HEK293 (cell line): ENCODE measurements around the gene ZKSCAN5.
A peak's percentile ranks its signal among the peaks of the same experiment; 100 is the strongest.

Experiments used
- CTCF ChIA-PET: fragments of 350-600 bp; formaldehyde crosslinking; extraction: SDS; loops from one replicate; lab custom pipeline; 2021; ENCODE audit warnings: antibody characterized with exemption; lab: Yijun Ruan, JAX
- POLR2A ChIA-PET: fragments of 300-600 bp; formaldehyde crosslinking; extraction: SDS; loops from one replicate; lab custom pipeline; 2020; ENCODE audit warnings: antibody characterized with exemption, inconsistent platforms; lab: Yijun Ruan, JAX
- H3K27ac ChIP-seq: fragments of 200-500 bp; sonication (Bioruptor generic); 2 replicates; pipeline ENCODE4 v1.5.1; 2014; ENCODE audit warnings: low read depth, low read length, control low read depth, inconsistent platforms; ENCODE audit errors: extremely low read depth
- H3K36me3 ChIP-seq, 2 experiments: fragments of 200-500 bp in 1 of 2; sonication (Bioruptor generic) in 1 of 2; 1 replicate in 1 of 2; 2 replicates in 1 of 2; pipeline ENCODE4 v1.5.1; 2014 to 2017; ENCODE audit warnings: inconsistent platforms in 2 of 2, low read length in 2 of 2; ENCODE audit not compliant: control insufficient read depth in 2 of 2, insufficient read depth in 1 of 2
- H3K4me1 ChIP-seq: fragments of 200-500 bp; sonication (Bioruptor generic); 2 replicates; pipeline ENCODE4 v1.5.1; 2014; ENCODE audit warnings: mild to moderate bottlenecking, low read length, inconsistent platforms; ENCODE audit not compliant: control insufficient read depth, insufficient read depth
- H3K4me3 ChIP-seq: 2 replicates; pipeline ENCODE4 v1.5.1; 2011; ENCODE audit warnings: low read depth, mild to moderate bottlenecking, control low read depth, low read length, moderate library complexity
- H3K9me3 ChIP-seq: fragments of 200-500 bp; sonication (Bioruptor generic); 2 replicates; pipeline ENCODE4 v1.5.1; 2014; ENCODE audit warnings: low read depth, low read length, inconsistent platforms; ENCODE audit not compliant: control insufficient read depth, insufficient read depth
- HOXC10 ChIP-seq: sonication (generic); formaldehyde crosslinking; IDR thresholded peaks from 2 replicates; pipeline ENCODE4 v1.8.1; 2023; ENCODE audit warnings: mild to moderate bottlenecking, missing genetic modification reagents
- IKZF3 ChIP-seq: fragments of 450-650 bp; IDR thresholded peaks from 2 replicates; pipeline ENCODE4 v1.5.0; 2018; ENCODE audit warnings: missing biosample characterization, mild to moderate bottlenecking, missing genetic modification characterization, moderate library complexity
- KLF8 ChIP-seq: fragments of 450-650 bp; formaldehyde crosslinking; IDR thresholded peaks from 2 replicates; pipeline ENCODE4 v1.5.1; 2016; ENCODE audit warnings: missing biosample characterization, missing genetic modification characterization
- MZF1 ChIP-seq: fragments of 450-650 bp; formaldehyde crosslinking; IDR thresholded peaks from 2 replicates; pipeline ENCODE4 v1.5.1; 2017; ENCODE audit warnings: missing biosample characterization, missing genetic modification characterization, borderline replicate concordance
- REPIN1 ChIP-seq: fragments of 450-650 bp; formaldehyde crosslinking; IDR thresholded peaks from 2 replicates; pipeline ENCODE4 v1.5.1; 2017; ENCODE audit warnings: missing biosample characterization, missing genetic modification characterization, low read depth
- SCRT2 ChIP-seq: fragments of 450-650 bp; formaldehyde crosslinking; IDR thresholded peaks from 2 replicates; pipeline ENCODE4 v1.5.1; 2016; ENCODE audit warnings: missing biosample characterization, missing genetic modification characterization
- ZBTB1 ChIP-seq: fragments of 450-650 bp; formaldehyde crosslinking; IDR thresholded peaks from 2 replicates; pipeline ENCODE4 v1.5.1; 2016; ENCODE audit warnings: missing biosample characterization, missing genetic modification characterization
- ZFP69B ChIP-seq: fragments of 450-650 bp; formaldehyde crosslinking; IDR thresholded peaks from 2 replicates; pipeline ENCODE4 v1.5.1; 2016; ENCODE audit warnings: missing biosample characterization, missing genetic modification characterization
- ZNF132 ChIP-seq: fragments of 450-650 bp; formaldehyde crosslinking; IDR thresholded peaks from 2 replicates; pipeline ENCODE4 v1.5.1; 2017; ENCODE audit warnings: missing biosample characterization, missing genetic modification characterization, borderline replicate concordance
- ZNF184 ChIP-seq: fragments of 450-650 bp; IDR thresholded peaks from 2 replicates; pipeline ENCODE4 v1.5.1; 2018; ENCODE audit warnings: missing biosample characterization, mild to moderate bottlenecking, missing genetic modification characterization
- ZNF211 ChIP-seq: fragments of 450-650 bp; formaldehyde crosslinking; IDR thresholded peaks from 2 replicates; pipeline ENCODE4 v1.5.1; 2016; ENCODE audit warnings: low read depth, missing biosample characterization, missing genetic modification characterization
- ZNF214 ChIP-seq: fragments of 450-650 bp; formaldehyde crosslinking; IDR thresholded peaks from 2 replicates; pipeline ENCODE4 v1.5.1; 2017; ENCODE audit warnings: missing biosample characterization, mild to moderate bottlenecking, missing genetic modification characterization, borderline replicate concordance
- ZNF248 ChIP-seq: fragments of 450-650 bp; formaldehyde crosslinking; IDR thresholded peaks from 2 replicates; pipeline ENCODE4 v1.5.1; 2017; ENCODE audit warnings: missing biosample characterization, missing genetic modification characterization
- ZNF350 ChIP-seq: fragments of 450-650 bp; formaldehyde crosslinking; IDR thresholded peaks from 2 replicates; pipeline ENCODE4 v1.5.0; 2017; ENCODE audit warnings: missing biosample characterization, mild to moderate bottlenecking, missing genetic modification characterization
- ZNF354C ChIP-seq: fragments of 450-650 bp; formaldehyde crosslinking; IDR thresholded peaks from 2 replicates; pipeline ENCODE4 v1.5.1; 2016; ENCODE audit warnings: missing biosample characterization, missing genetic modification characterization, low read depth, borderline replicate concordance
- ZNF561 ChIP-seq: fragments of 450-650 bp; IDR thresholded peaks from 2 replicates; pipeline ENCODE4 v1.5.1; 2018; ENCODE audit warnings: missing biosample characterization, missing genetic modification characterization, borderline replicate concordance
- ZNF658 ChIP-seq: fragments of 450-650 bp; formaldehyde crosslinking; IDR thresholded peaks from 2 replicates; pipeline ENCODE4; 2016; ENCODE audit warnings: missing biosample characterization, missing genetic modification characterization
- ZNF664 ChIP-seq: fragments of 450-650 bp; formaldehyde crosslinking; IDR thresholded peaks from 2 replicates; pipeline ENCODE4 v1.5.1; 2016; ENCODE audit warnings: missing biosample characterization, missing genetic modification characterization
- ZNF791 ChIP-seq: fragments of 450-650 bp; formaldehyde crosslinking; IDR thresholded peaks from 2 replicates; pipeline ENCODE4 v1.5.1; 2016; ENCODE audit warnings: missing biosample characterization, missing genetic modification characterization
- TF ChIP-seq, protein P1 (sequence below): fragments of 450-650 bp; formaldehyde crosslinking; IDR thresholded peaks from 2 replicates; pipeline ENCODE4 v1.5.1; 2016; ENCODE audit warnings: missing biosample characterization, missing genetic modification characterization
- TF ChIP-seq, protein P2 (sequence below): fragments of 450-650 bp; formaldehyde crosslinking; IDR thresholded peaks from 2 replicates; pipeline ENCODE4; 2016; ENCODE audit warnings: missing biosample characterization, missing genetic modification characterization
- TF ChIP-seq, protein P3 (sequence below): fragments of 450-650 bp; formaldehyde crosslinking; IDR thresholded peaks from 2 replicates; pipeline ENCODE4 v1.5.1; 2016; ENCODE audit warnings: missing biosample characterization, missing genetic modification characterization
- TF ChIP-seq, protein P4 (sequence below): fragments of 450-650 bp; formaldehyde crosslinking; IDR thresholded peaks from 2 replicates; pipeline ENCODE4 v1.5.1; 2016; ENCODE audit warnings: missing biosample characterization, missing genetic modification characterization

ZKSCAN5 gene

DNA sequence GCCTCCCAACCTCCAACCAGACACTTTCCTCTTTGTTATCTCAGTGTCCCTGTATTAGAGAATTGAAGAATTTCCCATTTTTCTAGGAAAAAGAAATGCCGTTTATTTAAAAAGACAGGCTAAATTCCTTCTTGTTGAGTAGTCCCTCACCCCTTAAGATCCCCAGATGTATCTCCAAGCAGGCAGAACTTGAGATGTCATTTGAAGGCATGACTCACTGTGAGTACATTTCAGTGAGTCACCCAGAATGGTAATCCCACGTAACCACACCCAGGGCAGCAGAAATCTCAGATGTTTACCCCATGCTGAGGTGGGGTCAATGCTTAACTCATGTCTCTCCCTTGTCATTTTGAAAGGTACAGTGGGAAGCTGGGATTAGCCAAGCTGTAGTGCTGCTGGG is 58.4 kb downstream of the ZKSCAN5 start (continued):
- TF ChIP-seq ZNF791 (tag by site-specific recombination) (no peak), ZNF214 (tag by site-specific recombination) (no peak), ZNF658 (tag by site-specific recombination) (no peak), MZF1 (no peak), ZNF354C (tag by site-specific recombination) (no peak), ZNF132 (tag by site-specific recombination) (no peak)
- TF ChIP-seq, protein P1, sequence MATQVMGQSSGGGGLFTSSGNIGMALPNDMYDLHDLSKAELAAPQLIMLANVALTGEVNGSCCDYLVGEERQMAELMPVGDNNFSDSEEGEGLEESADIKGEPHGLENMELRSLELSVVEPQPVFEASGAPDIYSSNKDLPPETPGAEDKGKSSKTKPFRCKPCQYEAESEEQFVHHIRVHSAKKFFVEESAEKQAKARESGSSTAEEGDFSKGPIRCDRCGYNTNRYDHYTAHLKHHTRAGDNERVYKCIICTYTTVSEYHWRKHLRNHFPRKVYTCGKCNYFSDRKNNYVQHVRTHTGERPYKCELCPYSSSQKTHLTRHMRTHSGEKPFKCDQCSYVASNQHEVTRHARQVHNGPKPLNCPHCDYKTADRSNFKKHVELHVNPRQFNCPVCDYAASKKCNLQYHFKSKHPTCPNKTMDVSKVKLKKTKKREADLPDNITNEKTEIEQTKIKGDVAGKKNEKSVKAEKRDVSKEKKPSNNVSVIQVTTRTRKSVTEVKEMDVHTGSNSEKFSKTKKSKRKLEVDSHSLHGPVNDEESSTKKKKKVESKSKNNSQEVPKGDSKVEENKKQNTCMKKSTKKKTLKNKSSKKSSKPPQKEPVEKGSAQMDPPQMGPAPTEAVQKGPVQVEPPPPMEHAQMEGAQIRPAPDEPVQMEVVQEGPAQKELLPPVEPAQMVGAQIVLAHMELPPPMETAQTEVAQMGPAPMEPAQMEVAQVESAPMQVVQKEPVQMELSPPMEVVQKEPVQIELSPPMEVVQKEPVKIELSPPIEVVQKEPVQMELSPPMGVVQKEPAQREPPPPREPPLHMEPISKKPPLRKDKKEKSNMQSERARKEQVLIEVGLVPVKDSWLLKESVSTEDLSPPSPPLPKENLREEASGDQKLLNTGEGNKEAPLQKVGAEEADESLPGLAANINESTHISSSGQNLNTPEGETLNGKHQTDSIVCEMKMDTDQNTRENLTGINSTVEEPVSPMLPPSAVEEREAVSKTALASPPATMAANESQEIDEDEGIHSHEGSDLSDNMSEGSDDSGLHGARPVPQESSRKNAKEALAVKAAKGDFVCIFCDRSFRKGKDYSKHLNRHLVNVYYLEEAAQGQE: no peak
- TF ChIP-seq, protein P2, sequence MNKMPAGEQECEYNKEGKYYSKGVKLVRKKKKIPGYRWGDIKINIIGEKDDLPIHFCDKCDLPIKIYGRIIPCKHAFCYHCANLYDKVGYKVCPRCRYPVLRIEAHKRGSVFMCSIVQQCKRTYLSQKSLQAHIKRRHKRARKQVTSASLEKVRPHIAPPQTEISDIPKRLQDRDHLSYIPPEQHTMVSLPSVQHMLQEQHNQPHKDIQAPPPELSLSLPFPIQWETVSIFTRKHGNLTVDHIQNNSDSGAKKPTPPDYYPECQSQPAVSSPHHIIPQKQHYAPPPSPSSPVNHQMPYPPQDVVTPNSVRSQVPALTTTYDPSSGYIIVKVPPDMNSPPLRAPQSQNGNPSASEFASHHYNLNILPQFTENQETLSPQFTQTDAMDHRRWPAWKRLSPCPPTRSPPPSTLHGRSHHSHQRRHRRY: no peak
- TF ChIP-seq, protein P3, sequence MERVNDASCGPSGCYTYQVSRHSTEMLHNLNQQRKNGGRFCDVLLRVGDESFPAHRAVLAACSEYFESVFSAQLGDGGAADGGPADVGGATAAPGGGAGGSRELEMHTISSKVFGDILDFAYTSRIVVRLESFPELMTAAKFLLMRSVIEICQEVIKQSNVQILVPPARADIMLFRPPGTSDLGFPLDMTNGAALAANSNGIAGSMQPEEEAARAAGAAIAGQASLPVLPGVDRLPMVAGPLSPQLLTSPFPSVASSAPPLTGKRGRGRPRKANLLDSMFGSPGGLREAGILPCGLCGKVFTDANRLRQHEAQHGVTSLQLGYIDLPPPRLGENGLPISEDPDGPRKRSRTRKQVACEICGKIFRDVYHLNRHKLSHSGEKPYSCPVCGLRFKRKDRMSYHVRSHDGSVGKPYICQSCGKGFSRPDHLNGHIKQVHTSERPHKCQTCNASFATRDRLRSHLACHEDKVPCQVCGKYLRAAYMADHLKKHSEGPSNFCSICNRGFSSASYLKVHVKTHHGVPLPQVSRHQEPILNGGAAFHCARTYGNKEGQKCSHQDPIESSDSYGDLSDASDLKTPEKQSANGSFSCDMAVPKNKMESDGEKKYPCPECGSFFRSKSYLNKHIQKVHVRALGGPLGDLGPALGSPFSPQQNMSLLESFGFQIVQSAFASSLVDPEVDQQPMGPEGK (tag by site-specific recombination): peak; percentile 57; the same call in 1 of the 2 replicates

DNA sequence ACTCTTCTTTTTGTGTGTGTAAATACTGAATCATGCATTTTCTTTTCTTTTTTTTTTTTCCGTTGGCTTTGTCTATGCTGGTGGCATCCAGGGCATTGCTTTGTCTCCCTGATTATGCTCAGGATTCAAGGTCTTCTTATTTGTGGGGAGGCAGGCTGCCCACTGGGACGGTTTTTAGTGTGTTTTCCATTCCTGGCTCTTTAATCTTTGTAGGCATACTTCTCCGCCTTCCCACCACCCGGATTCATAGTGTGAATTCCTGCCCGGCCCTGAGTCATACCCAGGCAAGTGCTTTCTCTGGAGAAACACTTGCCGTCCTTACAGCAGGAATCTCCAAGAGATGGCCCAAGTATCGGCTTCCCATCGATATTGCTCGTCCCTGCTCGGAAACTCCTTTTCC is 59.2 kb downstream of the ZKSCAN5 start:
- CTCF ChIA-PET: interaction anchor here (0.7 to 1.2 kb wide), 2 partner anchors 12 to 456 kb away, joined by 3 to 4 read pairs; partner anchors contain the start of gene FAM200A
- TF ChIP-seq KLF8 (tag by site-specific recombination) (no peak), ZNF561 (tag by site-specific recombination) (no peak), HOXC10 (CRISPR knock-in tag) (no peak), ZNF184 (tag by site-specific recombination) (no peak), ZNF354C (tag by site-specific recombination) (no peak), ZFP69B (tag by site-specific recombination) (no peak), ZNF350 (no peak), ZNF211 (tag by site-specific recombination) (no peak), ZNF248 (tag by site-specific recombination) (no peak), ZBTB1 (no peak), REPIN1 (tag by site-specific recombination) (no peak), IKZF3 (tag by site-specific recombination) (no peak), ZNF664 (tag by site-specific recombination) (no peak), SCRT2 (no peak)
- TF ChIP-seq, protein P4, sequence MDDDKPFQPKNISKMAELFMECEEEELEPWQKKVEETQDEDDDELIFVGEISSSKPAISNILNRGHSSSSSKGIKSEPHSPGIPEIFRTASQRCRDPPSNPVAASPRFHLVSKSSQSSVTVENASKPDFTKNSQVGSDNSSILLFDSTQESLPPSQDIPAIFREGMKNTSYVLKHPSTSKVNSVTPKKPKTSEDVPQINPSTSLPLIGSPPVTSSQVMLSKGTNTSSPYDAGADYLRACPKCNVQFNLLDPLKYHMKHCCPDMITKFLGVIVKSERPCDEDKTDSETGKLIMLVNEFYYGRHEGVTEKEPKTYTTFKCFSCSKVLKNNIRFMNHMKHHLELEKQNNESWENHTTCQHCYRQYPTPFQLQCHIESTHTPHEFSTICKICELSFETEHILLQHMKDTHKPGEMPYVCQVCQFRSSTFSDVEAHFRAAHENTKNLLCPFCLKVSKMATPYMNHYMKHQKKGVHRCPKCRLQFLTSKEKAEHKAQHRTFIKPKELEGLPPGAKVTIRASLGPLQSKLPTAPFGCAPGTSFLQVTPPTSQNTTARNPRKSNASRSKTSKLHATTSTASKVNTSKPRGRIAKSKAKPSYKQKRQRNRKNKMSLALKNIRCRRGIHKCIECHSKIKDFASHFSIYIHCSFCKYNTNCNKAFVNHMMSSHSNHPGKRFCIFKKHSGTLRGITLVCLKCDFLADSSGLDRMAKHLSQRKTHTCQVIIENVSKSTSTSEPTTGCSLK (tag by site-specific recombination): no peak
- no peak overlapping the region for H3K4me3 ChIP-seq
- no peaks in the 10 kb centered on the region for H3K9me3 ChIP-seq
- H3K36me3 ChIP-seq: peaks cover 65 to 72% of the 10 kb centered on the region in 2 experiments
- peaks cover 5% of the 10 kb centered on the region for H3K4me1 ChIP-seq
- POLR2A ChIA-PET: interaction anchor here (1.0 kb wide), 2 partner anchors 12 to 59 kb away, joined by 4 read pairs; partner anchors contain the start of genes FAM200A and ZKSCAN5
- no peak overlapping the region for H3K27ac ChIP-seq
